ENCODE measurements around the gene OSBPL10.

The OSBPL10 gene

DNA sequence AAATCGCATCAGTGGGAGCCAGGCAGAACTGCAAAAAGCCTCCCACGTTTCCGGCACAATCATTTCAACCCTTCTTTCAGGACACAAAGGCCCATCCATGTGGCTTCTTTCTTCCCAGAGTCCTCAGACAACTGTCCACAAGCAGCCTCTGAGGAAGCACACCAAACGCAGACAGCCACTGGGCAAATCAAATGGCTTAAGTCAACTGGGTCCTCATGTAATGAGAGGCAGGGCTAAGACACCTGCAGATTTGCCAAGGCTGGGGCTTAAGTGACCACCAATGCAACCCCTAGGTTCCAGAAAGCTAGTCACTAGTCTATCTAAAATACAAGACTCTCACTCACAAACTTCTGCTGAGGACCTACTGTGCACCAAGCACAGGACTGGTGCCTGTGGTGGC lies 8.0 kb downstream of the OSBPL10 start:
- Histone ChIP-seq H4K91ac (ENCODE audit: low read depth, low read length) (no peak overlapping the region), H2BK12ac (ENCODE audit: low read length) (peak overlapping the region; percentile 24), H3K14ac (ENCODE audit: low read length) (no peak overlapping the region), H3K18ac (ENCODE audit: low read length) (peak overlapping the region; percentile 81), H3K9ac (ENCODE audit: low read length) (no peak overlapping the region), H3K27ac (ENCODE audit: low read depth, low read length) (no peak overlapping the region), H3K36me3 (ENCODE audit: control insufficient read depth in 1 of 2, insufficient read depth in 2 of 2, low read length in 2 of 2) (no peaks in the 10 kb centered on the region), H2BK5ac (ENCODE audit: low read depth, low read length, poor library complexity) (no peak overlapping the region), H3K27me3 (ENCODE audit: insufficient read depth, low read length) (no peaks in the 10 kb centered on the region), H2AFZ (ENCODE audit: insufficient read depth, low read length, poor library complexity) (no peak overlapping the region), H3K23ac (ENCODE audit: low read length) (no peak overlapping the region), H3K4me1 (ENCODE audit: control insufficient read depth in 1 of 2, insufficient read depth in 2 of 2, low read length in 2 of 2) (peaks cover 14 to 23% of the 10 kb centered on the region in 2 experiments), H3K4ac (ENCODE audit: low read depth, low read length) (peak overlapping the region; percentile 87), H4K8ac (ENCODE audit: low read depth, low read length) (peak overlapping the region; percentile 44), H3K9me3 (ENCODE audit: insufficient read depth, low read depth, low read length) (no peaks in the 10 kb centered on the region), H3K79me1 (ENCODE audit: low read length) (peaks cover 5% of the 10 kb centered on the region), H2BK120ac (ENCODE audit: insufficient read depth, low read length, poor library complexity) (no peak overlapping the region), H3K4me3 (ENCODE audit: low read depth, low read length) (no peak overlapping the region), H3K4me2 (ENCODE audit: low read length) (no peak overlapping the region), H3K79me2 (ENCODE audit: control insufficient read depth, insufficient read depth, low read length, poor library complexity) (peaks cover 12% of the 10 kb centered on the region), H2AK5ac (ENCODE audit: low read length) (no peak overlapping the region), H4K12ac (ENCODE audit: low read depth, low read length) (no peak overlapping the region)
- no CpG with 5 or more reads among the region's 4 CpGs for WGBS (ENCODE audit: extremely low coverage, insufficient coverage, insufficient read length)
- no peak for DNase-seq

DNA sequence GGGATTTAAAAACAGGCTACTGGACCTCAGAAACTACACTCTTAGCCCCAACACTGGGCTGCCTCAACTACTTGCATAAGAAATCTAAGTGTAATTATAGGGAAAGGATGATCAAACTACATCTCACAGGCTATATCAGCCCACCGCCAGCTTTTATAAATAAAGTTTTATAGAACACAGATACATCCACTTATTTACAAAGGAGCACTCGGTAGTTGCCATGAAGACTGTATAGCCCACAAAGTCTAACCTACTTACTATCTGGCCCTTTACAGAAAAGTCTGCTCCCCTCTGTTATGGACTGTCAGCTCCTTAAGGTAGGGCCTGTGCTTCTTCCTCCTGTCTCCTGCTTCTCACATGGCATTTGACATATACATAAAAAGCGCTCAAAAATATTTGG lies 9.5 kb downstream of the OSBPL10 start:
- no peak overlapping the region for H2AFZ ChIP-seq (ENCODE audit: insufficient read depth, low read length, poor library complexity)
- no peaks in the 10 kb centered on the region for H3K9me3 ChIP-seq (ENCODE audit: insufficient read depth, low read depth, low read length)
- peaks cover 8% of the 10 kb centered on the region for H3K79me2 ChIP-seq (ENCODE audit: control insufficient read depth, insufficient read depth, low read length, poor library complexity)
- no peaks in the 10 kb centered on the region for H3K36me3 ChIP-seq (ENCODE audit: control insufficient read depth in 1 of 2, insufficient read depth in 2 of 2, low read length in 2 of 2)
- no peak overlapping the region for H2AK5ac ChIP-seq (ENCODE audit: low read length)
- H3K79me1 ChIP-seq (ENCODE audit: low read length) = peaks cover 9% of the 10 kb centered on the region
- no peak overlapping the region for H3K14ac ChIP-seq (ENCODE audit: low read length)
- H3K18ac ChIP-seq (ENCODE audit: low read length) = no peak overlapping the region
- H3K4me2 ChIP-seq (ENCODE audit: low read length) = no peak overlapping the region
- H3K23ac ChIP-seq (ENCODE audit: low read length) = no peak overlapping the region
- no peak overlapping the region for H2BK12ac ChIP-seq (ENCODE audit: low read length)
- no peak for DNase-seq
- peaks cover 16 to 27% of the 10 kb centered on the region in 2 experiments for H3K4me1 ChIP-seq (ENCODE audit: control insufficient read depth in 1 of 2, insufficient read depth in 2 of 2, low read length in 2 of 2)
- no peak overlapping the region for H2BK5ac ChIP-seq (ENCODE audit: low read depth, low read length, poor library complexity)
- H4K12ac ChIP-seq (ENCODE audit: low read depth, low read length) = no peak overlapping the region
- H3K27me3 ChIP-seq (ENCODE audit: insufficient read depth, low read length) = no peaks in the 10 kb centered on the region
- no peak overlapping the region for H3K27ac ChIP-seq (ENCODE audit: low read depth, low read length)
- no peak overlapping the region for H4K8ac ChIP-seq (ENCODE audit: low read depth, low read length)
- WGBS (ENCODE audit: extremely low coverage, insufficient coverage, insufficient read length) = no CpG with 5 or more reads among the region's 3 CpGs
- no peak overlapping the region for H2BK120ac ChIP-seq (ENCODE audit: insufficient read depth, low read length, poor library complexity)
- no peak overlapping the region for H3K4me3 ChIP-seq (ENCODE audit: low read depth, low read length)
- no peak overlapping the region for H3K9ac ChIP-seq (ENCODE audit: low read length)
- H4K91ac ChIP-seq (ENCODE audit: low read depth, low read length) = no peak overlapping the region
- no peak overlapping the region for H3K4ac ChIP-seq (ENCODE audit: low read depth, low read length)

DNA sequence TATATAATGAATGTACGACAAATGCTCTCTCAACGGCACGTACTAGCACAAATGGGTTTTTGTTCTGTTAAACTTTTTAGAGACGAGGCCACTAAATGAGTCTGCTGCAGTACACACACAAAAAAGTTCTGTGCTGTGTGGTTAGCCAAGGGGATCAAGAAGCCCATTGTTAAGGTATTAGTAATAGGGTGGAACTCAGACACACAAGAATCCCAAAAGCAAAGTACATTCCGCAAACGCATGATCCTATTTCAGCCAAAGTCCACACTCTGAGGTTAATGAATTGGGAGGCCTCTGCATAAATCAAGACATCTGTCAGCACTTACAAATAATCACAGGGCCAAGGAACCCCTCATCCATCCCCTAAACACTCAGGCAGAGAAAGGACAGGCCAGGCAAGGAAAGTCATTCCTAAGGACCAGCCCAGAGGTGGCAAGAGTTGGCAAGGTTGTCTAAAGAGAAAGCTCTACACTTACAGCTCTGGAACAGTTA lies 12.1 kb downstream of the OSBPL10 start:
- H3K27me3 ChIP-seq (ENCODE audit: insufficient read depth, low read length) = no peaks in the 10 kb centered on the region
- H3K36me3 ChIP-seq (ENCODE audit: control insufficient read depth in 1 of 2, insufficient read depth in 2 of 2, low read length in 2 of 2) = no peaks in the 10 kb centered on the region
- H3K14ac ChIP-seq (ENCODE audit: low read length) = no peak overlapping the region
- H3K4me3 ChIP-seq (ENCODE audit: low read depth, low read length) = no peak overlapping the region
- no CpG with 5 or more reads among the region's 6 CpGs for WGBS (ENCODE audit: extremely low coverage, insufficient coverage, insufficient read length)
- peak overlapping the region; percentile 78 for H3K27ac ChIP-seq (ENCODE audit: low read depth, low read length)
- no peak overlapping the region for H2AFZ ChIP-seq (ENCODE audit: insufficient read depth, low read length, poor library complexity)
- peak overlapping the region; percentile 67 for H2BK12ac ChIP-seq (ENCODE audit: low read length)
- peak overlapping the region; percentile 92 for H2BK5ac ChIP-seq (ENCODE audit: low read depth, low read length, poor library complexity)
- no peak overlapping the region for H3K23ac ChIP-seq (ENCODE audit: low read length)
- peak overlapping the region; percentile 92 for H3K18ac ChIP-seq (ENCODE audit: low read length)
- H4K8ac ChIP-seq (ENCODE audit: low read depth, low read length) = peak overlapping the region; percentile 36
- H4K91ac ChIP-seq (ENCODE audit: low read depth, low read length) = peak overlapping the region; percentile 95
- peaks cover 16 to 26% of the 10 kb centered on the region in 2 experiments for H3K4me1 ChIP-seq (ENCODE audit: control insufficient read depth in 1 of 2, insufficient read depth in 2 of 2, low read length in 2 of 2)
- no peak overlapping the region for H2AK5ac ChIP-seq (ENCODE audit: low read length)
- peaks cover 9% of the 10 kb centered on the region for H3K79me1 ChIP-seq (ENCODE audit: low read length)
- no peaks in the 10 kb centered on the region for H3K9me3 ChIP-seq (ENCODE audit: insufficient read depth, low read depth, low read length)
- H3K79me2 ChIP-seq (ENCODE audit: control insufficient read depth, insufficient read depth, low read length, poor library complexity) = peaks cover 8% of the 10 kb centered on the region
- DNase-seq = peak; percentile 17 to 58
- H3K4ac ChIP-seq (ENCODE audit: low read depth, low read length) = no peak overlapping the region
- H4K12ac ChIP-seq (ENCODE audit: low read depth, low read length) = no peak overlapping the region
- H3K4me2 ChIP-seq (ENCODE audit: low read length) = no peak overlapping the region
- no peak overlapping the region for H3K9ac ChIP-seq (ENCODE audit: low read length)
- H2BK120ac ChIP-seq (ENCODE audit: insufficient read depth, low read length, poor library complexity) = peak overlapping the region; percentile 84

DNA sequence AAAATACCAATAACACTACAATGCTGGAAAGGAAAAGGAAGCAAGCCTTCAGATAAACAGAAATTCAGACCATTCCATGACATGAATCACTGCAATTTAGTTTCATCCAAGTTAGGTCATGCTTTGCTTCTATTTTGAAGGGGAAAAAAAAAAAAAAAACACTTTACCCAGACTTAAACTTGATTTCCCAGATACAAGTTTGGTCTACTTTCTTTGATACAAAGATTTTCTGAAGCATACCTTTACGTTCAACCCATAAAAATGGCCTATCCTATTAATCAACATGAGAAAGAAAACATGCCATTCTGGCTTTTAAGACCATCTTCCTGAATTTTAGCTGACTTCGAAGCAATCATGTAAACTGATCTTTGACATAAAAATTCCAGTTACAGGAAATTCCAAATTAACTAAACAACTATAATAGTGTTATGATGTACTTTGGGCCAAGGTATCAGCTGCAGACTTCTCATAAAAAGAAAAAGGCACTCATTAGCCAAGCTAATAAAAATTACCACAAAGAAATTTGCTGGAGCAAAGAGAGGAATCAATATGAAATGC lies 12.6 kb downstream of the OSBPL10 start:
- H3K79me2 ChIP-seq (ENCODE audit: control insufficient read depth, insufficient read depth, low read length, poor library complexity) = peaks cover 7% of the 10 kb centered on the region
- no peak overlapping the region for H4K91ac ChIP-seq (ENCODE audit: low read depth, low read length)
- H2BK120ac ChIP-seq (ENCODE audit: insufficient read depth, low read length, poor library complexity) = no peak overlapping the region
- no peaks in the 10 kb centered on the region for H3K36me3 ChIP-seq (ENCODE audit: control insufficient read depth in 1 of 2, insufficient read depth in 2 of 2, low read length in 2 of 2)
- no CpG with 5 or more reads among the region's 2 CpGs for WGBS (ENCODE audit: extremely low coverage, insufficient coverage, insufficient read length)
- H3K4me1 ChIP-seq (ENCODE audit: control insufficient read depth in 1 of 2, insufficient read depth in 2 of 2, low read length in 2 of 2) = peaks cover 16 to 24% of the 10 kb centered on the region in 2 experiments
- no peak overlapping the region for H3K4me3 ChIP-seq (ENCODE audit: low read depth, low read length)
- H3K27me3 ChIP-seq (ENCODE audit: insufficient read depth, low read length) = no peaks in the 10 kb centered on the region
- H3K4ac ChIP-seq (ENCODE audit: low read depth, low read length) = no peak overlapping the region
- no peak overlapping the region for H2AFZ ChIP-seq (ENCODE audit: insufficient read depth, low read length, poor library complexity)
- H3K18ac ChIP-seq (ENCODE audit: low read length) = no peak overlapping the region
- H2BK5ac ChIP-seq (ENCODE audit: low read depth, low read length, poor library complexity) = no peak overlapping the region
- H2BK12ac ChIP-seq (ENCODE audit: low read length) = no peak overlapping the region
- peaks cover 9% of the 10 kb centered on the region for H3K79me1 ChIP-seq (ENCODE audit: low read length)
- H4K8ac ChIP-seq (ENCODE audit: low read depth, low read length) = no peak overlapping the region
- peak in 1 of 2 donors; percentile 61 for DNase-seq
- no peak overlapping the region for H3K23ac ChIP-seq (ENCODE audit: low read length)
- H3K27ac ChIP-seq (ENCODE audit: low read depth, low read length) = peak overlapping the region; percentile 78
- H3K9ac ChIP-seq (ENCODE audit: low read length) = no peak overlapping the region
- H3K9me3 ChIP-seq (ENCODE audit: insufficient read depth, low read depth, low read length) = no peaks in the 10 kb centered on the region
- H4K12ac ChIP-seq (ENCODE audit: low read depth, low read length) = no peak overlapping the region
- H3K14ac ChIP-seq (ENCODE audit: low read length) = no peak overlapping the region
- H3K4me2 ChIP-seq (ENCODE audit: low read length) = no peak overlapping the region
- H2AK5ac ChIP-seq (ENCODE audit: low read length) = no peak overlapping the region
